Stimulated activated CD8-positive, alpha-beta memory T cell treated with anti-CD3 and anti-CD28 coated beads, Interleukin-7, amount 100 ng/mL, for 4 hours (primary cell): ENCODE data around the gene TMEM121B.
A peak's percentile ranks its signal among the peaks of the same experiment; 100 is the strongest.

Experiments used
- DNase-seq, 2 donors: peaks; one replicate each; pipeline ENCODE4 v3.0.0-alpha.2; 2020; ENCODE audit warnings: low read depth in 2 of 2

The TMEM121B gene

DNA sequence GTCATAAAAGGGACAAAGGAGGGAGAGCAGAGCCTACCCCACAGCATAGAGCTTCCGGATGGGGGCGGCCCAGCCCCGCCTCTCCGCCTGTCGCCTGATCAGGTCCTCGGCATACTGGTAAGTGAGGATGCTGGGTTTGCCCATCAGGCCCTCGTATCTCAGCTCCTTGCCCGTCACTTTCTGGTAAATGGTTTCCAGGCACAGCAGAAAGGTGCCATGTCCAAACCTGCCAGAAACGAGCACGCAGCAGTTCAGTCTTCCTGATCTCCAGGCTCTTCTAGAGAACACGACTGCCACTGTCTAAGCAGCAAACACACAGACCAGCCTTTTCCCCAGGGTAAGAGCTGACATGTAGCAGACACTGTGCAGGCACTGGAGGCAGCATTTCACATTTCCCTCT is 17.4 kb upstream of the TMEM121B start:
- no peak for DNase-seq

DNA sequence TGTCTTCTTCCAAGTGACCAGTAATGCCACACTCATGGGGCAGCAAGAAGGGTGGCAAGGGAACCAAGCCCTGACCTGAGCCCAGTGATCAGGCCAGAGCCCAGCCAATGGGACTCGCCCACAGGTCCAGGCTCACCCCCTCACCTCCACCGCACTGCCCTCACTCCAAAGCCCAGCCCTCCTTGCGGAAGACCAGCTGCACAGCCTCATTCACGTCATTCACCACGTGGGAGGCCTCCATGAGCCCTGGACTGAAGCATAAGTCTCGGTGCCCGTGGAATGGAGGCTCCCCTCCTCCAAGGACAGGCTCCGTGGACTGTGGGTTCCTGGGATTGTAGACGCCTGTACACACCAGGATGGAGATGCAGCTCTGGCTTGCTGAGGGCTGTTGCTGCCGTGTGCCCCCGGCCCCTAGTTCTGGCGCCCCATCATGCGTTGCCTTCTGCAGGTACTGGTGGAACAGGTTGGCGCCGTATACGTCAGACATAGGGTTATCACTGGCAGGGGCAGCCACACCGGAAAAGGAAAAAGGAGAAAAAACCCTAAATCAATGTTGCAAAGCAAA is 16.8 kb upstream of the TMEM121B start:
- no peak for DNase-seq

- DNase-seq = no peak
Observed at GRCh38 chr22:17137170-17137569, 16.0 kb upstream of the TMEM121B start.

DNA sequence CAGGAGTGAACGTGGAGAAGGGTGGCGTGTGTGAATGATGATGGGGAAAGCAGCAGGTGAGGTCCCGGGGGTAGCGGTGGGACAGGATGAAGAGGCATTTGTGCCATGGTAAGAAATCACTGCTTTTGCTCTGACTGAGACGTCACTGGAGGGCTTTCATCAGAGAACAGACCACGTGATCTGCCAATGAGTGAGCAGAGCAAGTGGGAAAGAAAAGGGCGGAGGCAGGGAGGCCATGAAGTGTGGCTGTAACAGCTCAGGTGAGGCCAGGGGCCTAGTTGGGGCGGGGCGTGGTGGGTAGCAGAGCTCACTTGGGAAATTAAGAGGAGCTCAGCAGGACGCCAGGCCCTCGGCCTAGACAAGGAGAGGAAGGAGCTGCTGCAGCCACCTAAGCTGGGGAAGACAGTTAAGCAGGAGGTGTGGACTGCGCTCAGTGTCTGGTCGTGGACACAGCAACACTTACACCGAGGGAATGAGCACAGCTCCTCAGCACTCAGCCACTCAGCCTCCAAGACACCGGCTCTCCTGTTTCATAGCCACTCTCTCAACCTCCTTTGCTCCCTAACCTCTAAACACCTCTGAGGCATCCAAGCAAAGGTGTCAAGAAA is 14.1 kb upstream of the TMEM121B start:
- DNase-seq = no peak

- DNase-seq = no peak
Observed at GRCh38 chr22:17133137-17133536, 12.0 kb upstream of the TMEM121B start.

DNA sequence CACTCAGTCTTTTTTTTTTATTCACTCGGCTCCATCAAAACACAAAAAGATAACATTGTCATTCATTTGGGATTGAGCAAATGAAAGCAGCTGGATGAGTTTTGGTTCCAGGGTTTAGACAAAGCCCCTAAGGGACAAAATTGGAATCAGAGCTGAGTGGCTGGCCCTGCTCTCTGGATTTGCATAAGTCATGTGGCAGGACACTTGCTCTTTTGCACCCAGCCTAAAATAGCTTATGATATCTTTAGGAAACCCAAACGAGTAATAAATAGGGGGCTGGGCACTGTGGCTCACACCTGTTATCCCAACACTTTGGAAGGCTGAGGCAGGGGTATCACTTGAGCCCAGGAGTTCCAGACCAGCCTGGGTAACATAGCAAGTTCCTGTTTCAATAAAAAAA is 11.0 kb upstream of the TMEM121B start:
- DNase-seq = no peak

GRCh38 chr22:17131686-17132085 is 10.5 kb upstream of the TMEM121B start:
- DNase-seq = no peak

DNA sequence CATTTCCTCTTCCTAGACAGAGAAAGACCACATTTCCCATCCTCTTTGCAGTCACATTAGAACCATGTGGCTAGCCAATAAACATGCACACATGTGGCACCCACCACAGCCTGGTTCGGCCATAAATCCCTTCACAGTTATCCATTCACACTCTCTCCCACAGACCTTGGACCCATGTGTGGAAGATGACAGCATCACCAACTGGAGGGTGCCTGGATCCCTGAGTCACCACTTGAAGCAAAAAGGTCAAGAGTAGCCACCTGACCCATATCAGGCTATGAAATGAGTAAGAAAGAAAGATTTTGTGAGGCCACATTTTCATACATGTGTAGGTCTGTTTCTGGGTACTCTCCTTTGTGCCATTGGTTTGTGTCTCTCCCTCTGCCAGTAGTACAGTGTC is 9.0 kb upstream of the TMEM121B start:
- no peak for DNase-seq

DNA sequence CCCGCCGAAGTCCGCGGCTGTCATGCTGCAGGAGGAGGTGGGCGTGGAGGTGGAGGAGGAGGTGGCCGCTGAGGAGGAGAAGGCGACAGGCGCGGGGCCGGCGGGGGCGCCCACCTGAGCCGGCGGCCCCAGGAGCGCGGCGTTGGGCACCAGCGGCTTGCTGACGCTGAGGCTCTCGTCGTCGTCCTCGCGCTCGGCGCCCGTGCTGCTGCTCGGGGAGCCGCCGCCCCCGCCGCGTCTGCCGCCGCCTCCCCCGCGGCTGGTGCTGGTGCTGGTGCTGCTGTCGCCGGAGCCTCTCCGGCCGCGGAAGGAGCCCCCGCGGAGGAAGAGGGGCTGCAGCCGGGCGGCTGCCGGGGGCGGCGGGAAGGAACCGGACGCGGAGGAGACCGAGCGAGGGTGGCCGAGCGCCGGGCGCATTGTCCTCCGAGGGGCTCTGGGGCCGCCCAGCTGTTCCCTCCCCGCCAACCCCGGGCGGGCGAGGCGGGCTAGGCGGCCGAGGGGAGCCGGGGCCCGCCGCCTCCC is 388 bp downstream of the TMEM121B start:
- peak in 1 of 2 donors; percentile 48 for DNase-seq

DNA sequence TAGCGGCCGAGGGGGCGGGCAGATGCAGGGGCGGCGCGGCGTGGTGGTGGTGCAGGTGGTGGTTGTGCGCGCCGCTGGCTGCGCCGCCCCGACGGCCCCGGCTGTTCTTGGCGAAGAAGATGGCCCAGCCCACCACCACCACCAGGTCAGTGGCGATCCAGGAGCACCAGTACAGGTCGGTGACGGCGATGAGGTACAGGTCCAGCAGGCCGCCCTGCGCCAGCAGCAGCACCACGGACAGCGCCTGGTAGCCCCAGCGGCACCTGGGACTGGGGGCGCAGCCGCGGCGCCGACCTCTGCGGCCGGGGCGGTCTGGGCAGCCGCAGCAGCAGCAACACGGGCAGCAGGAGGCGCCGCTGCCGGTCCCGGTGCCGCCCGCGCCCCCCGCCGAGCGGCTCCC is 879 bp downstream of the TMEM121B start:
- peak in 1 of 2 donors; percentile 40 for DNase-seq

- DNase-seq = no peak
Observed at GRCh38 chr22:17119481-17120202, 1.5 kb downstream of the TMEM121B start.

GRCh38 chr22:17118342-17118741 is 2.8 kb downstream of the TMEM121B start:
- DNase-seq = no peak

DNA sequence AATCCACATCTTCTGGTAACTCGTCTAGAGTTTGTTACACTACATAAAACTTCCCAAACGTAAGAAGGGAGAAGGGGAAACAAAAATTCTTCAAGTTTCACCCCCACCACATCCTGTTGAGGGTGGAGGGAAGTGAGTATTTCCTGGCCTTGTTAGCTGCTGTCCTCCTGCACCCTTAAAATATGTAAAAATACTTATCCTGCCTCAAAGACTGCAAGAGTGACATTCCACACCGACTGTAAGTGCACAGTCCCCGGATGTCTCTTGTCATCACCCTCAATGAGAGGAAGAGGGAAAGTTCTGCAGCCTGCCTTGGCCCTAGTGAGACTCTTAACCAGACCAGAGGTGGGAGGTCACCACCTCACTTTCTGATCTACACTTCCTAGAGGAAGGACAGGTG is 3.3 kb downstream of the TMEM121B start:
- no peak for DNase-seq

DNA sequence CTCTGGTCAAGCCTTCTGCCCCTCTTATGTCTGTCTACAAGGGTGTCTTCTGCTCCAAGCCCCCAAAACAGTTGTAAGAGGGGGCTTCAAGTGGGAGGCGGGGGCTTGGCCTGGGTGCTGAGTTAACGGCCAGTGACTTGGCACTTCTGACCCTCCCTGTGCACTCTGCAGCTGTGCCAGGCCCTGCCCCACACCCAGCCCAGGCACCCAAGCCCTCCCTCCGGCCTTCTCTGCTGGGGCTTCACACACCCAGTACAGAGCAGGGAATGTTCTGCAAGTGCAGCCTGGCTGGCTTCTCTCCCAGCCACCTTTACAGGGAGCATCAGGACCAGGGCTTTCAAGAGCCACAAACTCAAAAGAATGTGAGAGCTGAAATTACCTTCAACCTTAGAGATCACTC is 3.8 kb downstream of the TMEM121B start:
- DNase-seq = no peak

GRCh38 chr22:17116572-17117330 is 4.4 kb downstream of the TMEM121B start:
- no peak for DNase-seq

- DNase-seq = no peak
Observed at GRCh38 chr22:17115945-17116565, 5.1 kb downstream of the TMEM121B start.

GRCh38 chr22:17115236-17115635 is 5.9 kb downstream of the TMEM121B start:
- no peak for DNase-seq

GRCh38 chr22:17114898-17115235 is 6.3 kb downstream of the TMEM121B start:
- DNase-seq = no peak

DNA sequence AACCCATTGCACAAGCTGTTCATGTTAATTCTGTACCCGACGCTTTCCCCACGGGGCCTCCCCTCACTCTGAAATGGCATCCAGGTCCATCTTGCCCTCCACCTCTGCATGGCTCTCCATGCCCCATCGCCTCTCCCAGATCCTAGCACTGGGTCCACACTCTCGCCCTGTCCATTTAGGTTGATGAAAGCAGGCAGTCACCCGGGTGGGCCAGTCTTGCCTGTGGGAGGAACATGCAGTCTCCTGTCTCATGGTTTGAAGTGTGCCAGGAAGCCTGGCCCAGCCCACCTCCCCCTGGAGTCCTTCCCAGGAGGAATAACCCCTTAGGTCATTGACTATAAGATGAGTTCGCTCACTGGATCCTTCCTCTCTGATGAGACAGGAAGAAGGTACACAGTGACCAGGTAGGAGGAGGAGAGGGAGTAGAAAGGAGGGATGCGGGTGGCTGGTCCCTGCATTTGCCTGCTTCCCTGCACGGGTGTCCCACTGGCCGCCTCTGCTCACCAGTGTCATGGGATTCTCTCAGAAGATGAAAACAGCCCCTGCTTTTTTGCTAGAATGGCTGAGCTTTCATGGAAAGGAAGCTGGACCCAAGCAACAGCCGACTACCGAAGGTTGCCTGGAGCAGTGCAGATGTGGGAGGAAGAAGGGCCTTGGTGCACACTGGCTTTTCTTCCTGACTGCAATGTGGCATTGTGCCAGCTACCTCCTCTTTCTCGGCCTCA is 6.8 kb downstream of the TMEM121B start:
- no peak for DNase-seq

DNA sequence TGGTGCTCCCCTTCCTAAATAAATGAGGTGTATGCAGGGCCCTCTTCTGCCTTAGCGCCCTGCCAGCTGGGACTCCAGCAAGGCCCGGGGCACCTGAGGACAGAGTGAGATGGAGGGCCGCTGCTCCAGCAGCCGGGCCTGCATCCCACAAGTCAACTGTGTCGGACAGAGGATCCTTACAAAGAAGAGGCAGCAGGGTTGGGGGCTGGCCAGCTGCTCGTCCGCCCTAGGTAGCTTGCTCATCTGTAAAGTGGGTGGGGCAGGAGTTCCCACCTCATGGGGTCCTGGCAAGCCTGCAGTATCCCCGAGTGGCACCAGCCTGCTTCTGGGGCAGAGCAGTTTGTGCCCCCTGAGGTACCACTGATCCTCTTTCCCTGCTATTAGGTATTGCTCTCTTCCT is 7.6 kb downstream of the TMEM121B start:
- no peak for DNase-seq

DNA sequence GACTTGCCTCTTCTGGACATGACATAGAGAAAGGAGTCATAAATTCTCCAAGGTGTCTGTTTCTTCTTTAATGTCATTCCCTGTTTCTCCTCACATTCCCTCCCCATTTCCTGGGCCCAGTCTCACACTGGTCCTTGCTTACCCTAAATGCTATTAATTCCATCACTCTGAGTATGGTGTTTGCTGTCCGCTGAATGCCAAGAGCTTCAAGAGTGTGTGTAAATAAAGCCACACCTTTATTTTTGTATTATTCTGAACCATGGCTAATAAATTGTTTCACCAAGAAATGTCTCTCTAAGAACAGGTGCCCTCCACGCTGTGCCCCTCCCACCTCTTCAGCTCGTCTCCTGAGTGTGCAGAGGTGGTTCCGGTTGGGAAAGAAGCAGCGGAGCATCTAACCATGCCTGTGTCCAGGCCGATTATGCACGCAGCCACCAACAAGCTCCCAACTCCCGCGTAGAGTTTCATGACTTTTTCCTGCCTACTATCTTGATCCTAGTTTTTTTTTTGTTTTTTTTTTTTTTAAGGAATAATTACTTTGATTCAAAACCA is 8.6 kb downstream of the TMEM121B start:
- no peak for DNase-seq
